Measurements from ENCODE around the gene DOCK1. TPM values are rescaled to one million over a fixed set of nuclear protein-coding genes. Genes with fewer than 3 reads are reported as not detected.

DOCK1 gene
- polyA plus RNA-seq, 1 donor from 2014 or later: 2.7 TPM

DNA sequence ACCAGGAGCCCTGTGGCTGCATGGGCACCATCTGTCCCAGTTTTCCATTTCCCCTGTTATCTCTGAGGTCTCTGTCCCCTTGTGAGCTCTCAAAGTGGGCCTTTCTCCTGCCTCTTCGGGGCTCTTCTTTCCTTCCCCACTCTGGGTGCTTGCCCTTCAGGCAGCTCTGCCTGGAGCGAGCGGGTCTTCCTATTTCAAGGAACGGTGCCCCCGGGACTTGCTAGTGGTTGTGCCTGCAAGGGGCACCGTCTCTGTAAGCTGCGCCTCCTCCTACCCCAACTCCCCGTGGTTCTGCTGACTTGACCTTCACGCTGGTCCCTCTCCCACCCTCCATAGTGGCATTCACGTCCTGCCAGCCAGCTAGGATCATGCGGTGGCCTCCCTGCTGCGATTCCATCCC lies 110.1 kb downstream of the DOCK1 start:
- H3K27ac ChIP-seq (ENCODE audit: low read length): no peak overlapping the region
- H3K9ac ChIP-seq (ENCODE audit: low read length): no peak overlapping the region
- no peaks in the 10 kb centered on the region for H3F3A ChIP-seq (ENCODE audit: insufficient read depth, low read length, poor library complexity, severe bottlenecking)
- no peaks in the 10 kb centered on the region for H3K27me3 ChIP-seq (ENCODE audit: insufficient read depth, low read depth, low read length)
- TF ChIP-seq, protein P1, sequence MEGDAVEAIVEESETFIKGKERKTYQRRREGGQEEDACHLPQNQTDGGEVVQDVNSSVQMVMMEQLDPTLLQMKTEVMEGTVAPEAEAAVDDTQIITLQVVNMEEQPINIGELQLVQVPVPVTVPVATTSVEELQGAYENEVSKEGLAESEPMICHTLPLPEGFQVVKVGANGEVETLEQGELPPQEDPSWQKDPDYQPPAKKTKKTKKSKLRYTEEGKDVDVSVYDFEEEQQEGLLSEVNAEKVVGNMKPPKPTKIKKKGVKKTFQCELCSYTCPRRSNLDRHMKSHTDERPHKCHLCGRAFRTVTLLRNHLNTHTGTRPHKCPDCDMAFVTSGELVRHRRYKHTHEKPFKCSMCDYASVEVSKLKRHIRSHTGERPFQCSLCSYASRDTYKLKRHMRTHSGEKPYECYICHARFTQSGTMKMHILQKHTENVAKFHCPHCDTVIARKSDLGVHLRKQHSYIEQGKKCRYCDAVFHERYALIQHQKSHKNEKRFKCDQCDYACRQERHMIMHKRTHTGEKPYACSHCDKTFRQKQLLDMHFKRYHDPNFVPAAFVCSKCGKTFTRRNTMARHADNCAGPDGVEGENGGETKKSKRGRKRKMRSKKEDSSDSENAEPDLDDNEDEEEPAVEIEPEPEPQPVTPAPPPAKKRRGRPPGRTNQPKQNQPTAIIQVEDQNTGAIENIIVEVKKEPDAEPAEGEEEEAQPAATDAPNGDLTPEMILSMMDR (IDR thresholded peaks at IDR 0.05; ENCODE audit: poor library complexity, severe bottlenecking): no peak
- TF ChIP-seq, protein P2, sequence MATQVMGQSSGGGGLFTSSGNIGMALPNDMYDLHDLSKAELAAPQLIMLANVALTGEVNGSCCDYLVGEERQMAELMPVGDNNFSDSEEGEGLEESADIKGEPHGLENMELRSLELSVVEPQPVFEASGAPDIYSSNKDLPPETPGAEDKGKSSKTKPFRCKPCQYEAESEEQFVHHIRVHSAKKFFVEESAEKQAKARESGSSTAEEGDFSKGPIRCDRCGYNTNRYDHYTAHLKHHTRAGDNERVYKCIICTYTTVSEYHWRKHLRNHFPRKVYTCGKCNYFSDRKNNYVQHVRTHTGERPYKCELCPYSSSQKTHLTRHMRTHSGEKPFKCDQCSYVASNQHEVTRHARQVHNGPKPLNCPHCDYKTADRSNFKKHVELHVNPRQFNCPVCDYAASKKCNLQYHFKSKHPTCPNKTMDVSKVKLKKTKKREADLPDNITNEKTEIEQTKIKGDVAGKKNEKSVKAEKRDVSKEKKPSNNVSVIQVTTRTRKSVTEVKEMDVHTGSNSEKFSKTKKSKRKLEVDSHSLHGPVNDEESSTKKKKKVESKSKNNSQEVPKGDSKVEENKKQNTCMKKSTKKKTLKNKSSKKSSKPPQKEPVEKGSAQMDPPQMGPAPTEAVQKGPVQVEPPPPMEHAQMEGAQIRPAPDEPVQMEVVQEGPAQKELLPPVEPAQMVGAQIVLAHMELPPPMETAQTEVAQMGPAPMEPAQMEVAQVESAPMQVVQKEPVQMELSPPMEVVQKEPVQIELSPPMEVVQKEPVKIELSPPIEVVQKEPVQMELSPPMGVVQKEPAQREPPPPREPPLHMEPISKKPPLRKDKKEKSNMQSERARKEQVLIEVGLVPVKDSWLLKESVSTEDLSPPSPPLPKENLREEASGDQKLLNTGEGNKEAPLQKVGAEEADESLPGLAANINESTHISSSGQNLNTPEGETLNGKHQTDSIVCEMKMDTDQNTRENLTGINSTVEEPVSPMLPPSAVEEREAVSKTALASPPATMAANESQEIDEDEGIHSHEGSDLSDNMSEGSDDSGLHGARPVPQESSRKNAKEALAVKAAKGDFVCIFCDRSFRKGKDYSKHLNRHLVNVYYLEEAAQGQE (IDR thresholded peaks at IDR 0.05; ENCODE audit: borderline replicate concordance): no peak
- TF ChIP-seq POLR2AphosphoS5 (IDR thresholded peaks at IDR 0.05) (no peak), RAD21 (conservative IDR thresholded peaks at IDR 0.05) (no peak), SMC3 (conservative IDR thresholded peaks at IDR 0.05; ENCODE audit: poor library complexity) (no peak), EP300 (conservative IDR thresholded peaks at IDR 0.05; ENCODE audit: poor library complexity, severe bottlenecking) (no peak), EZH2 (IDR thresholded peaks at IDR 0.05; ENCODE audit: borderline replicate concordance, insufficient read depth, low read length, poor library complexity, severe bottlenecking) (no peak), TAF1 (IDR thresholded peaks at IDR 0.05; ENCODE audit: low read depth) (no peak), MXI1 (conservative IDR thresholded peaks at IDR 0.05; ENCODE audit: poor library complexity, severe bottlenecking) (no peak)
- no peak overlapping the region for H2AFZ ChIP-seq (ENCODE audit: low read depth, low read length)
- H3K79me2 ChIP-seq (replicated peaks; ENCODE audit: insufficient read depth, low read length): no peaks in the 10 kb centered on the region
- no peak overlapping the region for H3K4me3 ChIP-seq (ENCODE audit: low read length)
- no peaks in the 10 kb centered on the region for H3K9me2 ChIP-seq (ENCODE audit: insufficient read depth, low read length)
- no peaks in the 10 kb centered on the region for H3K36me3 ChIP-seq (ENCODE audit: insufficient read depth, low read length)
- H3K9me3 ChIP-seq (ENCODE audit: low read length): no peaks in the 10 kb centered on the region
- no peaks in the 10 kb centered on the region for H4K20me1 ChIP-seq (ENCODE audit: insufficient read depth)
- H3K4me2 ChIP-seq (ENCODE audit: low read length): no peak overlapping the region

DNA sequence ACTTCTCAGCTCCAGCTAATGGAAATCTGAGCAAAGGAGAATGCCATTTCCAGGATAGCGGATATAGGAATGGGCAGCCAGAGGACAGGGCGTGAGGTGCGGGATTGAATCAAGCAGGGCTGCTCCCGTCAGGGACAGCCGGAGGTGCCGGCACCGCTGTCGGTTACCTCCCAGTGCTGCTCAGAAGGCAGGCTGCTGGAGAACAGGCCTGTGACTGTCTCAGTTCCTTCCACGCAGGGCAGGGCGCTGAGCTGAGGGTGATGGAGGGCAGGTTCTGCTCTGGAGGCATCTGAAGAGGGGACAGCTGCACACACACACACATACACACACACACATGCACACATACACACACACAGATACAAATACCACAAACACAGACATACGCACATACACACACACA lies 111.1 kb downstream of the DOCK1 start:
- no peaks in the 10 kb centered on the region for H3K79me2 ChIP-seq (replicated peaks; ENCODE audit: insufficient read depth, low read length)
- H3K4me3 ChIP-seq (ENCODE audit: low read length): no peak overlapping the region
- H3K4me2 ChIP-seq (ENCODE audit: low read length): no peak overlapping the region
- H3K9me2 ChIP-seq (ENCODE audit: insufficient read depth, low read length): no peaks in the 10 kb centered on the region
- TF ChIP-seq MXI1 (conservative IDR thresholded peaks at IDR 0.05; ENCODE audit: poor library complexity, severe bottlenecking): no peak
- TF ChIP-seq POLR2AphosphoS5 (IDR thresholded peaks at IDR 0.05): no peak
- TF ChIP-seq RAD21 (conservative IDR thresholded peaks at IDR 0.05): no peak
- no peak for TF ChIP-seq EP300 (conservative IDR thresholded peaks at IDR 0.05; ENCODE audit: poor library complexity, severe bottlenecking)
- TF ChIP-seq, protein P2 (IDR thresholded peaks at IDR 0.05; ENCODE audit: borderline replicate concordance): no peak
- TF ChIP-seq EZH2 (IDR thresholded peaks at IDR 0.05; ENCODE audit: borderline replicate concordance, insufficient read depth, low read length, poor library complexity, severe bottlenecking): no peak
- no peak for TF ChIP-seq SMC3 (conservative IDR thresholded peaks at IDR 0.05; ENCODE audit: poor library complexity)
- TF ChIP-seq, protein P1 (IDR thresholded peaks at IDR 0.05; ENCODE audit: poor library complexity, severe bottlenecking): no peak
- no peak for TF ChIP-seq TAF1 (IDR thresholded peaks at IDR 0.05; ENCODE audit: low read depth)
- no peaks in the 10 kb centered on the region for H4K20me1 ChIP-seq (ENCODE audit: insufficient read depth)
- H3F3A ChIP-seq (ENCODE audit: insufficient read depth, low read length, poor library complexity, severe bottlenecking): no peaks in the 10 kb centered on the region
- H3K27me3 ChIP-seq (ENCODE audit: insufficient read depth, low read depth, low read length): no peaks in the 10 kb centered on the region
- no peak overlapping the region for H2AFZ ChIP-seq (ENCODE audit: low read depth, low read length)
- H3K9me3 ChIP-seq (ENCODE audit: low read length): no peaks in the 10 kb centered on the region
- no peaks in the 10 kb centered on the region for H3K36me3 ChIP-seq (ENCODE audit: insufficient read depth, low read length)
- no peak overlapping the region for H3K27ac ChIP-seq (ENCODE audit: low read length)
- H3K9ac ChIP-seq (ENCODE audit: low read length): no peak overlapping the region

Measured in neural cell (in vitro differentiated cells).